OCI-LY7 (cell line): ENCODE data around the gene SPAG16.

Experiments
- CTCF ChIP-seq: fragments of 200-600 bp; sonication (generic); conservative IDR thresholded peaks from 2 replicates; pipeline ENCODE4 v1.5.1; 2014; ENCODE audit warnings: mild to moderate bottlenecking, antibody characterized with exemption, low read length, moderate library complexity, mixed read lengths
- EZH2phosphoT487 ChIP-seq: fragments of 200-600 bp; sonication (generic); IDR thresholded peaks from 2 replicates; pipeline ENCODE4 v1.6.1; 2018; ENCODE audit warnings: low read depth, borderline replicate concordance, mild to moderate bottlenecking, mixed run types, antibody characterized with exemption, low read length, moderate library complexity, mixed read lengths

GRCh38 chr2:213688133-213688532 is 403.9 kb downstream of the SPAG16 start:
- no peak for TF ChIP-seq EZH2phosphoT487
- TF ChIP-seq CTCF: no peak
